Kasumi-1 (cell line): Measurements from ENCODE around the gene CCL4L2.
"Not testable (repeated sequence)": the region's sequence is repeated elsewhere in the genome, so short reads cannot be mapped to it uniquely, and the experiment has no call there.

Experiments
- DNase-seq, 2 experiments: peaks; one replicate each; lab custom pipeline; 2025; lab: John Stamatoyannopoulos, UW

Gene CCL4L2

DNA sequence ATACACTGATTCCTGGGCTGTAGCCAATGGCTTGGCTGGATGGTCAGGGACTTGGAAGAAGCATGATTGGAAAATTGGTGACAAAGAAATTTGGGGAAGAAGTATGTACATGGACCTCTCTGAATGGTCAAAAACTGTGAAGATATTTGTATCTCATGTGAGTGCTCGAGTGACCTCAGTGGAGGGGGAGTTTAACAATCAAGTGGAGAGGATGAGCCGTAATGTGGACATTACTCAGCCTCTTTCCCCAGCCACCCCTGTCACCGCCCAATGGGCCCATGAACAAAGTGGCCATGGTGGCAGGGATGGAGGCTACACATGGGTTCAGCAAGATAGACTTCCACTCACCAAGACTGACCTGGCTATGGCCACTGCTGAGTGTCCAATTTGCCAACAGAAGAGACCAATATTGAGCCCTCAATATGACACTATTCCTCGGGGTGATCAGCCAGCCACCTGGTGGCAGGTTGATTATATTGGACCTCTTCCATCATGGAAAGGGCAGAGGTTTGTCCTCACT lies 10.8 kb downstream of the CCL4L2 start:
- DNase-seq: not testable (repeated sequence)

DNA sequence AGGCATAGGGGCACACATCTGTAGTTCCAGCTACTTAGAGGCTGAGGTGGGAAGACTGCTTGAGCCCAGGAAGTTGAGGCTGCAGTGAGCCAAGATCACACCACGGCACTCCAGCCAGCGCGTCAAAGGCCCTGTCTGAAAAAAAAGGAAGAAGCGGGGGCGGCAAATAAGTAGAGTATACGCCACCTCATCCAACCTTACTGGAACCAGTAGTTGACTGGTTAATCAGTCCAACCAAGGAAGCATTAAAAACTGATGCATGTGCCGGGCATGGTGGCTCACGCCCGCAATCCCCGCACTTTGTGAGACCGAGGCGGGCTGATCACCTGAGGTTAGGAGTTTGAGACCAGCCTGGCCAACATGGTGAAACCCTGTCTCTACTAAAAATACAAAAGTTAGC lies 12.1 kb downstream of the CCL4L2 start:
- not testable (repeated sequence) for DNase-seq

DNA sequence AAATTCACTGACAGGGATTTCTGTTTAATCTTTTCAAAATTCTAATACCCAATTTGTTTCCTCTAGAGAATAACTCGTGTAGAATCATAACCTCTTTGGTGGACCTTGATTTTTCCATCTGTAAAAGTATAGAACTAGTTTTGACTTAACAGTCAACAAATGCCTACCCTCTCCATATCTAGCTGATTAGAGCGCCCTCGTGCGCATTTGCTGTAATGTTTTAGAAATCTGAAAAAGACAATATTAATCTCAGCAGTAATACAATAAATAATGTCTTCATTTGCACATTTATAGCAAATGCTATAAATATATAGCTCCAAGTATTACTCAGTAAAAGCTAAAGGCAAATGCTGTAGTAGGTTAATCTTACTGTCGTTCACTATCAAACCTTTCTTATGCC lies 18.8 kb downstream of the CCL4L2 start:
- DNase-seq: not testable (repeated sequence)

DNA sequence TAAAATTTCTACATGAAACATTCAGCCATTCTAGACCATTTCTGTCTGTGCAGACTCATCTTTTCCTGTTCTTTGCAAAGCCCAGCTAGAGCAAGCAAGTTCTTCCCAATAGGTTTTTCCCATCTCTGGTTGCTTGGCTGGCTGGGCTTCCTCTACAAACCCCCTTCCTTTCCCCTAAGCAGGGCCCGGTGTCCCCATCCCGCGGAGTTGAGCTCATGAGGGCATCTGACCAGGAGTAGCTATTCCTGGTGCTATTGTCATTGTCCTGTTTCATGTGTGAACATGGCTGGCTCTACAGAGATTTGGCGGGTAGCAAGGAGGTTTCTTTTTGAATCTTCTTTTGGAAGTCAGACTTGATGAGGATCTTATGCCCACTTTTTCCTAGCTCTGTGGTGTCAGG lies 31.2 kb downstream of the CCL4L2 start:
- not testable (repeated sequence) for DNase-seq
